NCI-H2227 treated with DMSO at 0.1 percent for 48 hours (cell line): ENCODE results near the gene LHFPL3.
A peak's percentile ranks its signal among the peaks of the same experiment; 100 is the strongest.

Experiments used
- DNase-seq: peaks from one replicate; lab custom pipeline; 2025; lab: John Stamatoyannopoulos, UW

LHFPL3 gene

GRCh38 chr7:104371216-104371979, 43.0 kb downstream of the LHFPL3 start:
- no peak for DNase-seq

DNA sequence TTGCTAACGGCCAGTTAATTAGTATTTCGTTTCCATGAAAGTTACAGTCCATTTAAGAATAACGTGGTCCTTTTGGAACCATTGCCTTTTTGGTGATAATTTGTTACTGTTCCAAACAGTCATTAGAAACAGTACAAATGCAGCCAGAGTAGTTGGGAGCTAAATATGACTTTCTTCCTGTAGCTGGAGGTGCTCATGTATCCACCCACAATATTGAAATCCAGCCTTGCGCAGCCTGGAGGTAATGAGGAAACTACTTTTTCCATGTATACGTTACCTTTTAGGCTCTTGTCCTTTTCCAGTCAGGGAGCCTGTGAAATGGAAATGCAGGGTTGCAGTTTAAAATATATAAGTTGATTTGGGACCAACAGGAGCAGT, 43.6 kb downstream of the LHFPL3 start:
- no peak for DNase-seq

- no peak for DNase-seq
These were observed 54.2 kb downstream of the LHFPL3 start for GRCh38 chr7:104382616-104383015.

GRCh38 chr7:104386943-104387342, 58.5 kb downstream of the LHFPL3 start:
- no peak for DNase-seq

- no peak for DNase-seq
These were observed 59.8 kb downstream of the LHFPL3 start for GRCh38 chr7:104388222-104388621.

DNA sequence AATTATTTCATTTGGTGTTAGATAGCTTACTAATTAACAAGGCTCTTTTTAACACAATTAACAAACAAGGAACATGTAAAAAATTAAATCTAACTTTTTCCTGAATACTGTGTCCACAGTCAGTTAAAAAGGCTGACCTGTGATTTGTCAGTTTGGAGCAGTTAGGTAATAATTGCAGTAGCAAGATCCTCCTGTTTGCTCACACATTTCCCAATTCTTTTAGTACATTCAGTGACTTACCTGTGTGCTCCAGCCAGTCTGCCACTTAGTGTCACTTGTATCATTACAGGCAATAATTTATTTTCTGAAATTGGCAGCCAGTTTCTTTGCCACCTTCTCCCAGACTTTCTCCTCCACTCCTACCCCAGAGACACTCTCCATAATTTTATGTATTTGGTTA, 66.8 kb downstream of the LHFPL3 start:
- DNase-seq, result no peak

- peak; percentile 4 for DNase-seq
These were observed 69.0 kb downstream of the LHFPL3 start for GRCh38 chr7:104397442-104397841.

DNA sequence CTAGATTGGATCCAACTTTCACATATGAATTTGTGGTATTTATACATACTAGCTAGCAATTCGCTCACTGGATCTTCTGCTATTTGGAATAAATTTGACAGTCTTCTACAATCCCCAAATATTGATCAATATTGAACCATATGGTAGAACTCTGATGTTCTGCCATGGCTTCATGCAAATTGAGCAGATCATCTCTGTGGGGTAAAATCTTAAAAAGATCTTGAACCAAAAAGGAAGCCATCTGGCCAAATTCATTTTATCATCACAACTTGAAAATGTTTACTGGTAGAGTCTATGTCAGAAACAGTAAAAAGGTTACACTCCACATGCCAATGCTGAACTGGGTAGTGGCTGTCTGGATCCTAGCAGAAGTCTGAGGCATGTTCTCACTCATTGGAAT, 80.0 kb downstream of the LHFPL3 start:
- DNase-seq, result no peak

- no peak for DNase-seq
These were observed 82.3 kb downstream of the LHFPL3 start for GRCh38 chr7:104410742-104411141.

DNA sequence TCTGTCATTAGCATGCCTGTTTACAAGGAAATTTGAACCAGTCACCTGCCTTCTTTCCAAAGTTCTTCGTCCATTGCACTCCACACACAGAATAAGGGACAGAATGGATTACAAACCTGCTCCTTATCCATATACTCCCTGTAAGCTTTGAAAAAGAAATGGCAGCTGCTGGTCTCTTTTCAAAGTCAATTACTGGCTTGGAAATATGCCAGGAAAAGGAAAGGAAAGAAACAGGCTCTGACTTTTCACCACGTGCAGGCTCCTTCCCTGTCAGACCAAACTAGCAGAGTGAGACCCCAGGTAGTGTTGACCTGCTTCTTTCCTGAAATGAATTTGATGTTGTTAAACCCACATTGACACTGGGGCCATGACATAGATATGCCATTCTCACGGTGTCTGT, 84.5 kb downstream of the LHFPL3 start:
- peak; percentile 3 for DNase-seq

GRCh38 chr7:104414216-104414615, 85.8 kb downstream of the LHFPL3 start:
- no peak for DNase-seq

DNA sequence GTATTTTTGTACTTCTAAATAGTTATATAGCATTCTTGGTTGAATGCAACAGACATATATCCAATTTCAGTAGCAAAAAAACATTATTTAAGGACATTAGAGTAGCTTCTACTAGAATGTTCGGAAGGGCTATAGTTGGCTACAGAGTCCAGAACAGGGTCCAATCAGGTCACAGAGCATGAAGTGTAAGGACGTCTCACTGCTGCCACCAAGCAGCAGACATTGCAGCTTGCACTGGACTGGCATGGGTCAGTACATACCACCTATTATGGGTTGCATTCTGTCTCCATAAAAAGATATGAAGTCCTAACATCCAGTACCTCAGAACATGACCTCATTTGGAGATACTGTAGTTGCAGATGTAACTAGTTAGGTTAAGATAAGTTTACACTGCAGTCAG, 87.3 kb downstream of the LHFPL3 start:
- no peak for DNase-seq

- DNase-seq, result no peak
These were observed 88.5 kb downstream of the LHFPL3 start for GRCh38 chr7:104416866-104417393.

- DNase-seq, result no peak
These were observed 103.5 kb downstream of the LHFPL3 start for GRCh38 chr7:104431930-104432329.

GRCh38 chr7:104434129-104434528, 105.7 kb downstream of the LHFPL3 start:
- DNase-seq, result no peak

DNA sequence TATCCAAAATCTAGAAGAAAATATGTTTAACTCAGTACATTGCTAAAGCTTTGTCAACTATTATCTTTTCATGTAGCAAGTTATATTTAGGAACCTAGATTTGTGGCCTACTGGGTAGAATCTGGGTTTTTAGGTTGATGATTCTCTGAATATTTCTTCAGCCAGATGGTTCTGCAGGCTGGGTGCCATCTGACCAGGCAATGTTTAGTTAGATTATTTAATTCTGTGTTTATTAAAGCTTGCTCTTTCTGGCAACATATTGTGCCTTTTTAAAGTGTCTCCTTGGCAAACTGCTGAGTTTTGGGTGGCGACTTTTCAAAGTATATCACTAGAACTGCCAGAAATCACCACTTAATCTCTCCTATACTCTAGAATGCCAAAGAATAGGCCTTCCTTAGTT, 114.1 kb downstream of the LHFPL3 start:
- no peak for DNase-seq

GRCh38 chr7:104444017-104444416, 115.6 kb downstream of the LHFPL3 start:
- DNase-seq, result no peak

DNA sequence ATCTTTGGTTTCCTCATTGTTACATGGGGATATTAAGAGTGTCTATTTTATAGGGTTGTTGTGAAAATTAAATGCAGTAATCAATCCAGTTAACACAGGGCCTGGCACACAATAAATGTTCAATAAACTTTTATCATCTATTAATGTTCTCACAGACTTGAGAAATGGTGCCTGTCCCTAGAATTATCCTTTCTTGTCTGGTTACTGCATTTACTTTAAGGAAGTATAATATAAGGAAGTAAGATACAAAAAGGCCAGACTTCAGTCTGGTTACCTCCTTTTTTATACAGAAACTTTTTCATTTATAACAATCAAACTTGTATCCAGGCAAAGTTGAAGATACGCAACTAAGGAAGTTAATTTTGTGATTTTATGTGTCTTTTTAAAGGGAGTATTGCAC, 117.0 kb downstream of the LHFPL3 start:
- DNase-seq, result no peak

DNA sequence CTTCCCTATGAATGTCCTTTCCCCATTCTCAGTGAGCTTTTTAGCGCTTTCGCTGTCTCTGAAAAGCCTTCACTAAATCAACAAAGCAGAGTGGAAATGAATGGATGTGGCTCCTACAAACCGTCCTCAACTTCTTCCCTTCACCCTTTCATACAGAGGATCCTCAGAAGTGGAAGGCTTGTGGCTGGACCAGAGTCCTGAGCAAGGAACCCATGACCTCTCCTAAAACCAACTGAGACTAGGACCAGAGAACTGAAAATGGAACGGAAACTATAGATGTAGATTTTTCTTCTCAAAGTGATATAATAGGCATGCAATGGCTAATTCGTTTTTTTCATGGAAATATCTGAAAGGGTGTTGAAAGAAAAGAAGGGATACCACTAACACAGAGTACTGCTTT, 122.5 kb downstream of the LHFPL3 start:
- DNase-seq, result no peak

DNA sequence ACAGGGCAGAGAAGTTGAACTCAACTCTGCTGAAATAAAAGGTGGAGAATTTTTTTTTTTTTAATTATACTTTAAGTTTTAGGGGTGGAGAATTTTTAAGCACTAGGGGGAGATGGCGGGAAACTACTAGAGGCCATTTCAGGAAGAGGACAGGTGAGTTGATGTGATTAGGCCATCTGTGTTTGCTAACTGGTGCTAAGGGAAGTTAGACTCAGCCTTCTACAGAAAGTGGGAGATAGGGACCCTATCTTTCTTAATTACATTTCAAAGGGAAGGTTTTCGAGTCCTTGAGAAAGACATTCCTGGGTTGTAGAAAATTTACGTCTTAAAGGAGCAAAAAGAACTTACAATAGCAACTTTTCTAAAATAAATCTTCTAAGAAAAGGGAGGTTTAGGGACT, 124.8 kb downstream of the LHFPL3 start:
- no peak for DNase-seq

GRCh38 chr7:104458875-104459274, 130.5 kb downstream of the LHFPL3 start:
- DNase-seq, result no peak

GRCh38 chr7:104469166-104469820, 140.9 kb downstream of the LHFPL3 start:
- no peak for DNase-seq

DNA sequence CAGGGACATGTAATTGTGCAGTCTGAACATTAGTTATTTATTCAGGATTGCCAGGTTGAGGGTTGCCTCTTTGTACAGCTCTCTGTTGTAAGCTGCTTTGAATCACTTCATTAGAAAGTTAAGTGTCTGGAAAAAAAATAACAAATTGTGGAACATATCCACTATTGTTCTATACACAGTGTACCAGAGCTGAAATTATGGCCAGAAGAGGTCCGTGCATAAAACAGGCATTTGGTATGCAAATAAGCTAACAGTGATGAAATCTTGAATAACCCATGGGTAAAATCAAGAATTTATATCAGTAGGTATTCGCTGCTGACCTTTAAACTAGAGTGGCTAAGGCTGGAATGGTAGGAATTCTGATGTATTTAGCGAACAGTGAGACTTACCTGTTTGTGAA, 152.1 kb downstream of the LHFPL3 start:
- DNase-seq, result no peak
